Calu3 (cell line): ENCODE data around the gene TYW1. TPM values are rescaled to one million over a fixed set of nuclear protein-coding genes. Genes with fewer than 3 reads are reported as not detected.
"Not testable (repeated sequence)": the region's sequence is repeated elsewhere in the genome, so short reads cannot be mapped to it uniquely, and the experiment has no call there.

Experiments used
- BruUV-seq: library from RNA; stranded (reverse); fragments of 400-500 nt; replicated peaks from 2 replicates; lab custom pipeline; 2021; lab: Mats Ljungman, UMichigan
- CTCF ChIA-PET: fragments of 300-600 bp; sonication (Branson Sonifier 250); formaldehyde crosslinking; loops from one replicate; lab custom pipeline; 2022; ENCODE audit warnings: antibody characterized with exemption; lab: Charles Lee
- DNase-seq: peaks from one replicate; pipeline ENCODE4 v3.0.0; 2022
- H3K27ac Mint-ChIP-seq: one replicate; pipeline ENCODE4 v1.8.0; 2022; ENCODE audit warnings: mixed read lengths; ENCODE audit not compliant: unreplicated experiment
- H3K27me3 Mint-ChIP-seq: one replicate; pipeline ENCODE4 v1.8.0; 2022; ENCODE audit warnings: mixed read lengths; ENCODE audit not compliant: unreplicated experiment
- H3K36me3 Mint-ChIP-seq: one replicate; pipeline ENCODE4 v1.8.0; 2022; ENCODE audit warnings: mild to moderate bottlenecking, moderate library complexity, mixed read lengths; ENCODE audit not compliant: insufficient read depth, unreplicated experiment
- H3K4me1 Mint-ChIP-seq: one replicate; pipeline ENCODE4 v1.8.0; 2022; ENCODE audit warnings: mild to moderate bottlenecking, low read depth, mixed read lengths; ENCODE audit not compliant: unreplicated experiment
- H3K4me3 Mint-ChIP-seq: one replicate; pipeline ENCODE4 v1.8.0; 2022; ENCODE audit warnings: mild to moderate bottlenecking, low read depth, moderate library complexity, mixed read lengths; ENCODE audit not compliant: unreplicated experiment
- H3K9me3 Mint-ChIP-seq: one replicate; pipeline ENCODE4 v1.8.0; 2022; ENCODE audit warnings: low read depth, mixed read lengths; ENCODE audit not compliant: unreplicated experiment
- intact Hi-C: fragments of 100-400 bp; cut with micrococcal nuclease; formaldehyde crosslinking; loops from one replicate; pipeline ENCODE4 v1.10.0; 2022; ENCODE audit not compliant: unreplicated experiment
- total RNA-seq: library from RNA; stranded (reverse); gene quantifications from 2 replicates; pipeline ENCODE4 v1.2.3, GENCODE V29; 2022
- TF ChIP-seq, protein P1 (sequence below): fragments of 200-600 bp; IDR thresholded peaks from one replicate; pipeline ENCODE4 v1.8.0; 2022; ENCODE audit warnings: antibody characterized with exemption; ENCODE audit not compliant: unreplicated experiment

TYW1 gene
- total RNA-seq, 1 experiment from 2014 or later, result 12.1 TPM

DNA sequence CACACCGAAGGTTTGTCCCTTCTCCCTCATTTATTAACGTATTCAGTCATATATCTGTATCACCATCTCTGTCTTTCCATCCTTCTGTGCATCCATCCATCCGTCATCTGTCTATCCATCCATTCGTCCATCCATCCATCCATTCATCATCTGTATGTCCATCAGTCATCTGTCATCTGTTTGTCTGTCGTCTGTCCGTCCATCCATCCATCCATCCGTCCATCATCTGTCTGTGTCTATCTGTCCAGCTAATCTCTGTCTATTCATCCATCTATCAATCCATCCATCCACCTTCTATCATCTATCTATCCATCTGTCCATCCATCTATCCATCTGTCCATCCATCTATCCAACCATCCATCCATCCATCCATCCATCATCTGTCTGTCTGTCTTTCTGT is 213.9 kb downstream of the TYW1 start:
- Mint-ChIP-seq H3K27me3 (no peaks in the 10 kb centered on the region), H3K36me3 (no peaks in the 10 kb centered on the region), H3K4me3 (no peak overlapping the region), H3K4me1 (no peaks in the 10 kb centered on the region), H3K9me3 (peaks cover 4% of the 10 kb centered on the region), H3K27ac (no peak overlapping the region)
- TF ChIP-seq, protein P1, sequence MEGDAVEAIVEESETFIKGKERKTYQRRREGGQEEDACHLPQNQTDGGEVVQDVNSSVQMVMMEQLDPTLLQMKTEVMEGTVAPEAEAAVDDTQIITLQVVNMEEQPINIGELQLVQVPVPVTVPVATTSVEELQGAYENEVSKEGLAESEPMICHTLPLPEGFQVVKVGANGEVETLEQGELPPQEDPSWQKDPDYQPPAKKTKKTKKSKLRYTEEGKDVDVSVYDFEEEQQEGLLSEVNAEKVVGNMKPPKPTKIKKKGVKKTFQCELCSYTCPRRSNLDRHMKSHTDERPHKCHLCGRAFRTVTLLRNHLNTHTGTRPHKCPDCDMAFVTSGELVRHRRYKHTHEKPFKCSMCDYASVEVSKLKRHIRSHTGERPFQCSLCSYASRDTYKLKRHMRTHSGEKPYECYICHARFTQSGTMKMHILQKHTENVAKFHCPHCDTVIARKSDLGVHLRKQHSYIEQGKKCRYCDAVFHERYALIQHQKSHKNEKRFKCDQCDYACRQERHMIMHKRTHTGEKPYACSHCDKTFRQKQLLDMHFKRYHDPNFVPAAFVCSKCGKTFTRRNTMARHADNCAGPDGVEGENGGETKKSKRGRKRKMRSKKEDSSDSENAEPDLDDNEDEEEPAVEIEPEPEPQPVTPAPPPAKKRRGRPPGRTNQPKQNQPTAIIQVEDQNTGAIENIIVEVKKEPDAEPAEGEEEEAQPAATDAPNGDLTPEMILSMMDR, result no peak
- no TSS peak for BruUV-seq
- DNase-seq, result no peak
- intact Hi-C loops, result no loop called here
- CTCF ChIA-PET, result no interaction called here

- BruUV-seq, CTCF ChIA-PET, H3K36me3 Mint-ChIP-seq, H3K27me3 Mint-ChIP-seq, intact Hi-C loops, H3K4me3 Mint-ChIP-seq, H3K27ac Mint-ChIP-seq, H3K9me3 Mint-ChIP-seq, H3K4me1 Mint-ChIP-seq, DNase-seq: not testable (repeated sequence)
Observed at GRCh38 chr7:67211650-67212330, 215.2 kb downstream of the TYW1 start.

DNA sequence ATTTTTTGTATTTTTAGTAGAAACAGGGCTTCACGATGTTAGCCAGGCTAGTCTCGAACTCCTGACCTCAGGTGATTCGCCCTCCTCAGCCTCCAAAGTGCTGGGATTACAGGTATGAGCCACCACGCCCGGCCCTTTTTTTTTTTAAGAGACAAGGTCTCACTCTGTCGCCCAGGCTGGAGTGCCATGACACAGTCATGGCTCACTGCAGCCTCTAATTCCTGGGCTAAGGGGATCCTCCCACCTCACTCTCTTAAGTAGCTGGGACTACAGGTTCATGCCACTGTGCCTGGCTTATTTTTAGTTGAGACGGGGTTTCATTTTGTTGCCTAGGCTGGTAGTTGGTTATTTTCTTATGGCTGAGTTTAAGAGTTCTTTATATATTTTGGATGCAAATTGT is 216.4 kb downstream of the TYW1 start:
- DNase-seq, H3K27me3 Mint-ChIP-seq, H3K27ac Mint-ChIP-seq, H3K9me3 Mint-ChIP-seq, H3K36me3 Mint-ChIP-seq, H3K4me1 Mint-ChIP-seq, intact Hi-C loops, CTCF ChIA-PET, BruUV-seq, H3K4me3 Mint-ChIP-seq: not testable (repeated sequence)

GRCh38 chr7:67223551-67223950 is 226.9 kb downstream of the TYW1 start:
- H3K36me3 Mint-ChIP-seq, H3K27me3 Mint-ChIP-seq, intact Hi-C loops, H3K27ac Mint-ChIP-seq, H3K4me3 Mint-ChIP-seq, BruUV-seq, DNase-seq, H3K4me1 Mint-ChIP-seq, H3K9me3 Mint-ChIP-seq, CTCF ChIA-PET: not testable (repeated sequence)

GRCh38 chr7:67226340-67226907 is 229.8 kb downstream of the TYW1 start:
- H3K9me3 Mint-ChIP-seq, BruUV-seq, intact Hi-C loops, CTCF ChIA-PET, H3K36me3 Mint-ChIP-seq, H3K27me3 Mint-ChIP-seq, H3K4me1 Mint-ChIP-seq, H3K27ac Mint-ChIP-seq, DNase-seq, H3K4me3 Mint-ChIP-seq: not testable (repeated sequence)

- intact Hi-C loops, CTCF ChIA-PET, BruUV-seq, H3K36me3 Mint-ChIP-seq, H3K4me3 Mint-ChIP-seq, H3K9me3 Mint-ChIP-seq, H3K27ac Mint-ChIP-seq, H3K27me3 Mint-ChIP-seq, H3K4me1 Mint-ChIP-seq, DNase-seq: not testable (repeated sequence)
Observed at GRCh38 chr7:67226967-67227366, 230.3 kb downstream of the TYW1 start.

GRCh38 chr7:67229018-67229417 is 232.4 kb downstream of the TYW1 start:
- CTCF ChIA-PET, H3K36me3 Mint-ChIP-seq, intact Hi-C loops: not testable (repeated sequence)

DNA sequence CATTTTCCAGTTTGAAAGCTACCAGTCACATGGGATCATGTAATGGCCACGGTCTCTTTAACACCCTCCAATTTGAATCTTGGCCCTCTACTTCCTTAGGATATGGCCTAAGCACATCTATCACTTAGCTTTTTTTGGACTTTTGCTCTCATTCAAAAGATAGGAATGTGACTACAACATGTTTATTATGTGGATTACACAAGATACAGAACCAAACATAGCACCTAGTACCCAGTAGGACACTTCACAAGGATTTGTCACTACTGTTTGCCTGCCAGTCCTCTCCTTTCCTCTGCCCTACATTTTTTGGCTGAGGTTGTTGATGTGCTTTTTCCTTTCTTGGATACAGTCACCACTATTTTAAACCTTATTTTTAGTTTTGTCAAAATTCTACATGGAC is 233.4 kb downstream of the TYW1 start:
- H3K36me3 Mint-ChIP-seq, CTCF ChIA-PET, intact Hi-C loops, DNase-seq, H3K4me1 Mint-ChIP-seq, H3K4me3 Mint-ChIP-seq, H3K27ac Mint-ChIP-seq, H3K27me3 Mint-ChIP-seq, H3K9me3 Mint-ChIP-seq, BruUV-seq: not testable (repeated sequence)

More at GRCh38 chr7:67229018-67229417, 232.4 kb downstream of the TYW1 start:
- not testable (repeated sequence) for DNase-seq, H3K27me3 Mint-ChIP-seq, BruUV-seq, H3K27ac Mint-ChIP-seq, H3K9me3 Mint-ChIP-seq, H3K4me3 Mint-ChIP-seq, H3K4me1 Mint-ChIP-seq

GRCh38 chr7:67233506-67233905 is 236.9 kb downstream of the TYW1 start:
- H3K27me3 Mint-ChIP-seq, H3K4me3 Mint-ChIP-seq, intact Hi-C loops, H3K27ac Mint-ChIP-seq, DNase-seq, H3K9me3 Mint-ChIP-seq, CTCF ChIA-PET, H3K4me1 Mint-ChIP-seq, BruUV-seq, H3K36me3 Mint-ChIP-seq: not testable (repeated sequence)
